Measurements from ENCODE around the gene EIF3J. TPM values are rescaled to one million over a fixed set of nuclear protein-coding genes. Genes with fewer than 3 reads are reported as not detected.
"Not testable (repeated sequence)": the region's sequence is repeated elsewhere in the genome, so short reads cannot be mapped to it uniquely, and the experiment has no call there.

The EIF3J gene
- polyA plus RNA-seq (ENCODE audit: insufficient read length in 3 of 3), result 100 to 1,000 TPM; 137 to 138 (median 137) TPM

- DNase-seq (ENCODE audit: low read depth in 3 of 3, low spot score in 2 of 3), result peak; percentile 72 to 90 (median 89)
Observed at GRCh38 chr15:44536962-44537734, at the start of gene EIF3J. EIF3J (plus strand) TSS chr15:44537147; CDS start chr15:44537195, 48 bp downstream.

- DNase-seq (ENCODE audit: low read depth in 3 of 3, low spot score in 2 of 3), result no peak
Observed at GRCh38 chr15:44489464-44489863, 47.5 kb upstream of the EIF3J start.

- no peak for DNase-seq (ENCODE audit: low read depth in 3 of 3, low spot score in 2 of 3)
Observed at GRCh38 chr15:44490622-44491021, 46.3 kb upstream of the EIF3J start.

GRCh38 chr15:44492040-44492439 lies 44.9 kb upstream of the EIF3J start:
- DNase-seq (ENCODE audit: low read depth in 3 of 3, low spot score in 2 of 3), result no peak

GRCh38 chr15:44492672-44493071 lies 44.3 kb upstream of the EIF3J start:
- DNase-seq (ENCODE audit: low read depth in 3 of 3, low spot score in 2 of 3), result no peak

- DNase-seq (ENCODE audit: low read depth in 3 of 3, low spot score in 2 of 3), result no peak
Observed at GRCh38 chr15:44495562-44495961, 41.4 kb upstream of the EIF3J start.

- DNase-seq (ENCODE audit: low read depth in 3 of 3, low spot score in 2 of 3), result no peak
Observed at GRCh38 chr15:44500555-44500954, 36.4 kb upstream of the EIF3J start.

- peak in 1 of 3 donors; percentile 6 for DNase-seq (ENCODE audit: low read depth in 3 of 3, low spot score in 2 of 3)
Observed at GRCh38 chr15:44501768-44502366, 35.1 kb upstream of the EIF3J start.

- DNase-seq (ENCODE audit: low read depth in 3 of 3, low spot score in 2 of 3), result no peak
Observed at GRCh38 chr15:44516436-44516835, 20.5 kb upstream of the EIF3J start.

GRCh38 chr15:44519537-44519936 lies 17.4 kb upstream of the EIF3J start:
- no peak for DNase-seq (ENCODE audit: low read depth in 3 of 3, low spot score in 2 of 3)

- DNase-seq (ENCODE audit: low read depth in 3 of 3, low spot score in 2 of 3), result no peak
Observed at GRCh38 chr15:44525018-44525417, 11.9 kb upstream of the EIF3J start.

- DNase-seq (ENCODE audit: low read depth in 3 of 3, low spot score in 2 of 3), result no peak
Observed at GRCh38 chr15:44527241-44527640, 9.7 kb upstream of the EIF3J start.

GRCh38 chr15:44529864-44530604 lies 6.9 kb upstream of the EIF3J start:
- no peak for DNase-seq (ENCODE audit: low read depth in 3 of 3, low spot score in 2 of 3)

GRCh38 chr15:44530653-44531052 lies 6.3 kb upstream of the EIF3J start:
- DNase-seq (ENCODE audit: low read depth in 3 of 3, low spot score in 2 of 3), result no peak

GRCh38 chr15:44532275-44532674 lies 4.7 kb upstream of the EIF3J start:
- not testable (repeated sequence) for DNase-seq (ENCODE audit: low read depth in 3 of 3, low spot score in 2 of 3)

- DNase-seq (ENCODE audit: low read depth in 3 of 3, low spot score in 2 of 3), result no peak
Observed at GRCh38 chr15:44532689-44533088, 4.3 kb upstream of the EIF3J start.

GRCh38 chr15:44535092-44535491 lies 1.9 kb upstream of the EIF3J start:
- DNase-seq (ENCODE audit: low read depth in 3 of 3, low spot score in 2 of 3), result no peak

- DNase-seq (ENCODE audit: low read depth in 3 of 3, low spot score in 2 of 3), result peak in 1 of 3 donors; percentile 27
Observed at GRCh38 chr15:44535523-44536301, 1.2 kb upstream of the EIF3J start.

GRCh38 chr15:44536302-44536961 lies 515 bp upstream of the EIF3J start:
- DNase-seq (ENCODE audit: low read depth in 3 of 3, low spot score in 2 of 3), result peak in 2 of 3 donors; percentile 72 to 78

GRCh38 chr15:44537735-44538240 lies 841 bp downstream of the EIF3J start:
- peak in 1 of 3 donors; percentile 20 for DNase-seq (ENCODE audit: low read depth in 3 of 3, low spot score in 2 of 3)

All from right renal cortex interstitium (tissue), 3 donors.